RCC 7860 (cell line): ENCODE data around the gene WDR36.
"Not testable (repeated sequence)": the region's sequence is repeated elsewhere in the genome, so short reads cannot be mapped to it uniquely, and the experiment has no call there.

Source experiments
- DNase-seq: peaks from one replicate; pipeline ENCODE4 v3.0.0-alpha.2; 2015; ENCODE audit warnings: low spot score
- FAIRE-seq: peaks from 2 replicates; lab custom pipeline; 2012; peaks lifted over from hg19 to GRCh38; lab: Jason Lieb, UNC

The WDR36 gene

GRCh38 chr5:111134087-111134486, 41.9 kb downstream of the WDR36 start:
- DNase-seq (no peak), FAIRE-seq (no peak)

- FAIRE-seq: no peak
- no peak for DNase-seq
These were observed 42.7 kb downstream of the WDR36 start for GRCh38 chr5:111134864-111135263.

GRCh38 chr5:111135363-111135762, 43.2 kb downstream of the WDR36 start:
- DNase-seq: no peak
- no peak for FAIRE-seq

- FAIRE-seq: peak; percentile 17
- DNase-seq: peak; percentile 33
These were observed 43.8 kb downstream of the WDR36 start for GRCh38 chr5:111135946-111136345.

GRCh38 chr5:111138096-111138495, 45.9 kb downstream of the WDR36 start:
- DNase-seq (no peak), FAIRE-seq (no peak)

GRCh38 chr5:111141471-111141870, 49.3 kb downstream of the WDR36 start:
- not testable (repeated sequence) for FAIRE-seq, DNase-seq

GRCh38 chr5:111142932-111143331, 50.8 kb downstream of the WDR36 start:
- DNase-seq (no peak), FAIRE-seq (no peak)

- no peak for FAIRE-seq
- DNase-seq: peak; percentile 50
These were observed 51.8 kb downstream of the WDR36 start for GRCh38 chr5:111143910-111144309.

- no peak for FAIRE-seq
- no peak for DNase-seq
These were observed 52.3 kb downstream of the WDR36 start for GRCh38 chr5:111144352-111144930.

GRCh38 chr5:111146053-111146452, 53.9 kb downstream of the WDR36 start:
- FAIRE-seq: no peak

GRCh38 chr5:111147502-111147901, 55.4 kb downstream of the WDR36 start:
- FAIRE-seq (no peak), DNase-seq (no peak)

More at GRCh38 chr5:111146053-111146452, 53.9 kb downstream of the WDR36 start:
- DNase-seq: no peak

- DNase-seq (no peak), FAIRE-seq (no peak)
These were observed 59.9 kb downstream of the WDR36 start for GRCh38 chr5:111151998-111152397.

- DNase-seq (no peak), FAIRE-seq (no peak)
These were observed 61.3 kb downstream of the WDR36 start for GRCh38 chr5:111153483-111153882.

GRCh38 chr5:111153945-111154344, 61.8 kb downstream of the WDR36 start:
- FAIRE-seq: no peak
- no peak for DNase-seq

- DNase-seq (peak; percentile 39), FAIRE-seq (peak; percentile 79)
These were observed 66.1 kb downstream of the WDR36 start for GRCh38 chr5:111158105-111158744.

GRCh38 chr5:111159845-111160244, 67.7 kb downstream of the WDR36 start:
- FAIRE-seq: no peak

GRCh38 chr5:111163000-111163399, 70.9 kb downstream of the WDR36 start:
- no peak for FAIRE-seq
- DNase-seq: no peak

More at GRCh38 chr5:111159845-111160244, 67.7 kb downstream of the WDR36 start:
- DNase-seq: no peak

- DNase-seq: no peak
- no peak for FAIRE-seq
These were observed 72.9 kb downstream of the WDR36 start for GRCh38 chr5:111165058-111165457.

- DNase-seq: no peak
- no peak for FAIRE-seq
These were observed 75.4 kb downstream of the WDR36 start for GRCh38 chr5:111167551-111167950.

- DNase-seq (no peak), FAIRE-seq (no peak)
These were observed 76.5 kb downstream of the WDR36 start for GRCh38 chr5:111168608-111169007.

GRCh38 chr5:111169269-111169668, 77.1 kb downstream of the WDR36 start:
- FAIRE-seq: no peak
- no peak for DNase-seq

- FAIRE-seq: no peak
- DNase-seq: no peak
These were observed 78.1 kb downstream of the WDR36 start for GRCh38 chr5:111170279-111170678.

- DNase-seq: no peak
- no peak for FAIRE-seq
These were observed 80.4 kb downstream of the WDR36 start for GRCh38 chr5:111172504-111172903.
